Fibroblast of mammary gland (primary cell): ENCODE results near the gene WDR20.
A peak's percentile ranks its signal among the peaks of the same experiment; 100 is the strongest.

Source experiments
- DNase-seq: peaks from one replicate; pipeline ENCODE4 v3.0.0-alpha.2; 2010; ENCODE audit warnings: low read depth
- H3K4me3 ChIP-seq: 2 replicates; pipeline ENCODE4 v1.5.1; 2011; ENCODE audit warnings: low read depth, mild to moderate bottlenecking, low read length, moderate library complexity; ENCODE audit not compliant: control insufficient read depth
- TF ChIP-seq, protein P1 (sequence below): conservative IDR thresholded peaks from 2 replicates; pipeline ENCODE4 v1.5.1; 2011; ENCODE audit warnings: low read depth, low read length, inconsistent platforms; ENCODE audit not compliant: control insufficient read depth, insufficient read depth

Gene WDR20, protein sequence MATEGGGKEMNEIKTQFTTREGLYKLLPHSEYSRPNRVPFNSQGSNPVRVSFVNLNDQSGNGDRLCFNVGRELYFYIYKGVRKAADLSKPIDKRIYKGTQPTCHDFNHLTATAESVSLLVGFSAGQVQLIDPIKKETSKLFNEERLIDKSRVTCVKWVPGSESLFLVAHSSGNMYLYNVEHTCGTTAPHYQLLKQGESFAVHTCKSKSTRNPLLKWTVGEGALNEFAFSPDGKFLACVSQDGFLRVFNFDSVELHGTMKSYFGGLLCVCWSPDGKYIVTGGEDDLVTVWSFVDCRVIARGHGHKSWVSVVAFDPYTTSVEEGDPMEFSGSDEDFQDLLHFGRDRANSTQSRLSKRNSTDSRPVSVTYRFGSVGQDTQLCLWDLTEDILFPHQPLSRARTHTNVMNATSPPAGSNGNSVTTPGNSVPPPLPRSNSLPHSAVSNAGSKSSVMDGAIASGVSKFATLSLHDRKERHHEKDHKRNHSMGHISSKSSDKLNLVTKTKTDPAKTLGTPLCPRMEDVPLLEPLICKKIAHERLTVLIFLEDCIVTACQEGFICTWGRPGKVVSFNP

GRCh38 chr14:102139286-102140026, at the start of gene WDR20:
TSS of gene WDR20 (plus strand) at chr14:102139897. CDS start at chr14:102139924, 27 bp downstream.
- peak; percentile 94 for DNase-seq
- TF ChIP-seq, protein P1, sequence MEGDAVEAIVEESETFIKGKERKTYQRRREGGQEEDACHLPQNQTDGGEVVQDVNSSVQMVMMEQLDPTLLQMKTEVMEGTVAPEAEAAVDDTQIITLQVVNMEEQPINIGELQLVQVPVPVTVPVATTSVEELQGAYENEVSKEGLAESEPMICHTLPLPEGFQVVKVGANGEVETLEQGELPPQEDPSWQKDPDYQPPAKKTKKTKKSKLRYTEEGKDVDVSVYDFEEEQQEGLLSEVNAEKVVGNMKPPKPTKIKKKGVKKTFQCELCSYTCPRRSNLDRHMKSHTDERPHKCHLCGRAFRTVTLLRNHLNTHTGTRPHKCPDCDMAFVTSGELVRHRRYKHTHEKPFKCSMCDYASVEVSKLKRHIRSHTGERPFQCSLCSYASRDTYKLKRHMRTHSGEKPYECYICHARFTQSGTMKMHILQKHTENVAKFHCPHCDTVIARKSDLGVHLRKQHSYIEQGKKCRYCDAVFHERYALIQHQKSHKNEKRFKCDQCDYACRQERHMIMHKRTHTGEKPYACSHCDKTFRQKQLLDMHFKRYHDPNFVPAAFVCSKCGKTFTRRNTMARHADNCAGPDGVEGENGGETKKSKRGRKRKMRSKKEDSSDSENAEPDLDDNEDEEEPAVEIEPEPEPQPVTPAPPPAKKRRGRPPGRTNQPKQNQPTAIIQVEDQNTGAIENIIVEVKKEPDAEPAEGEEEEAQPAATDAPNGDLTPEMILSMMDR = no peak
- peak within 1 kb of the TSS; percentile 93 for H3K4me3 ChIP-seq

DNA sequence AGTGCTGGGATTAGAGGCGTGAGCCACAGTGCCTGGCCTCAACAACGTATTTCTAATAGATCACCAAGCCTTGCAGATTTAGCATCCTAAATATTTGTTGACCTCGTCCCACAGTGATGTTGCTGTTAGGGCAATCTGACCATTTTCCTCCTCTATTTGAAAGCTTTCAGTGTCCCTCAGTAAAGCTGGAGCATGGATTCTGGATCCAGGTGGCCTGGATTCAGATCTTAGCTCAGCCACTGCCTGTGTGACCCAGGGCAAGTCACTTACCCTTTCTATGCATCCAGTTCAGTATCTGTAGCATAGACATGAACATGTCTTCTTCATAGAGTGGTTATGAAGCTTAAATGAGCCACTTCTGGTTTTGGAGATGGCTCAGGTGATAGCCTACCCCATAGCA, 49.0 kb upstream of the WDR20 start:
- no peak overlapping the region for H3K4me3 ChIP-seq
- TF ChIP-seq, protein P1 = no peak
- DNase-seq = no peak

DNA sequence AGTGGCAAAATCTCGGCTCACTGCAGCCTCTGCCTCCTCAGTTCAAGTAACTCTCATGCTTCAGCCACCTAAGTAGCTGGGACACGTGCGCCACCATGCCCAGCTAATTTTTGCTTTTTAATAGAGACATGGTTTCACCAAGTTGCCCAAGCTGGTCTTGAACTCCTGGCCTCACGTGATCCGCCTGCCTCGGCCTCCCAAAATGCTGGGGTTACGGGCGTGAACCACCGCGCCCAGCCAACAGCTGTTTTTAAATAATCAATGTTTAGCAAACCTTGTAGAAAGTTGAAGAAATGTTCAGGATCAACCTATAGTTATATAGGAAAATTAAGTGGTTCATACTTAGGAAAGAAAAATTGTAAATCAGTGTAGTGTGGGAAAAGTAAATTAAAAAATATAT, 46.9 kb upstream of the WDR20 start:
- no peak overlapping the region for H3K4me3 ChIP-seq
- TF ChIP-seq, protein P1 = no peak
- no peak for DNase-seq

- TF ChIP-seq, protein P1 = no peak
- no peak overlapping the region for H3K4me3 ChIP-seq
- no peak for DNase-seq
Observed at GRCh38 chr14:102094101-102094500, 45.6 kb upstream of the WDR20 start.

- peak; percentile 59 for DNase-seq
- no peak overlapping the region for H3K4me3 ChIP-seq
- TF ChIP-seq, protein P1 = no peak
Observed at GRCh38 chr14:102095231-102095870, 44.3 kb upstream of the WDR20 start.

GRCh38 chr14:102095871-102096568, 43.7 kb upstream of the WDR20 start:
- TF ChIP-seq, protein P1 = no peak
- DNase-seq = no peak
- peak overlapping the region; percentile 6 for H3K4me3 ChIP-seq
